GM18861 (cell line): Measurements from ENCODE around the gene ATG4C.
"Not testable (repeated sequence)": the region's sequence is repeated elsewhere in the genome, so short reads cannot be mapped to it uniquely, and the experiment has no call there.

Experiments used
- ATAC-seq: cut with Tn5 transposase; IDR thresholded peaks from one replicate; pipeline ENCODE4 v1.9.1; 2021; ENCODE audit not compliant: unreplicated experiment

The ATG4C gene

DNA sequence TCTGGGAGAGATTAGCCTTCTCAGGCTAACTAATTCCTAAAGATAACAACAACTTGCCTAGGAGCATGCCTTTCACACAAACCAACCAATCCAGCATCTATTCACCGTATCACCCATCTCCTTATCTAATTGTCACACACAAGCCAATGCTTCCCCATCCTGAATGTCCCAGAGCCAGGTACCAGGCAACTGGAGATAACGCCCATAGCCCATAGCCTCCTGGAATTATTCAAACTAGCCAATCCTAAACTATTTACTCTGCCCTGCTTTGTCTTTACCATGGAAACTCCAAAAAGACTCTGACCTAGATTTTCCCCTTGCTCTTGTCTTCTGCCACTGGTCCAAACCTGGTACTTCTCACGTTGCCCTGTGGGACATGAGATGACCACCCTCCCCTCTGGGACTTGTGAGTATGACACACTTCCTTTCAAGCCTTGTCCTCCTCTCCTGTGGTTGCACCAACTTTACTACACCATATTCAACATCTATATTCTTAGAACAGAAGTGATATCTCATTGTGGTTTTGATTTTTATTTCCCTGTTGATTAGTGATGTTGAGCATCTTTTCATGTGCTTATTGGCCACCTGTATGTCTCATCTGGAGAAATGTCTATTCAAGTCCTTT is 8.8 kb upstream of the ATG4C start:
- ATAC-seq = no peak

DNA sequence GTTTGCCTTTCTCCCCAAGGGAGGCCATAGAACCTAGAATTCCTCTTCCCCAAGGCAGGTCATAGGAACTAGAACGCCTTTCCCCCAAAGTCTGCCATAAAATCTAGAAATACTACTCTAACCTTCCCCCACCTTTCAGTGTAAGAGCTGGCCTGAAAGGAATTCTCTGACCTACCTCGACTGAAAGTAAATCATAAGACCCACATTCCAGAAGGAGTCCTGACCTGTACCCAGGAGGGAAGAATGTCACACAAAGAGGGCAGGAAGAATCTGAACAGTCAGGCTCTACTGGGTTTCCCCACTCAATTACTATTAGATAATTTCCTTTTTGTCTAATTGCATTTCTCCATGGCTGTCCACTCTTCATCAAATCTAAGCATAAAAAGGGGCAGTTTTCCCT is 5.7 kb upstream of the ATG4C start:
- no peak for ATAC-seq

DNA sequence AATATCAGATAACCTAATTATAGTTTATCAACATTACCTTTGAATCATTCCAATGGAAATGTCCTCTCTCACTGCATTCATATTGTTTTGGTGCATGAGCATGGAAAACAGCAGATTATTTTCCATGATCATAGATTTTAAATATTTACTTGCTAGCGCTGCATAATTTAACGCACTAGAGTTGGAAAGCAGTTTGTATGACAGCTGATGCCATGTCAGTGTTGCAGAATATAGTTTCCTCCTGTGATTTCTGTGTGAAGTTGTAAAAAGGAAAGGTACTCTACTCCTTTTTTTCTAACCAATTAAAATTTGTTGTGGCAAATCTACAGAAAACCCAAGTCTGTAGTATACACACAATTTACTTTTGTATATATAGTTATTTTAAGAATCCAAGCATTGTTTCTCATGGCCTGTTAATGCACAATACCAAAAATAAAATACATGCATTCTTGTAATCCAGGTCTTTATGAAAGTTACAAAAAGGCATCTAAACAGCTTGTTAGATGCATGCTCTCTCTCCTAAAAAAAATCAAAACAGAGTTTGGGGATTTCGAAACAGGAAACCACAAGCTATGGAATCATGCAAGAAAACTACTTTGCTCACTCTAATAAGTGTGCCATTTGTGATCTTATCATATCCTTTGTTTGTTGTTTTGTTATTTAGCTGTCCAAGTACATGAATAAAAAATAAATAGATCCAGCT is 1.9 kb upstream of the ATG4C start:
- ATAC-seq = no peak

DNA sequence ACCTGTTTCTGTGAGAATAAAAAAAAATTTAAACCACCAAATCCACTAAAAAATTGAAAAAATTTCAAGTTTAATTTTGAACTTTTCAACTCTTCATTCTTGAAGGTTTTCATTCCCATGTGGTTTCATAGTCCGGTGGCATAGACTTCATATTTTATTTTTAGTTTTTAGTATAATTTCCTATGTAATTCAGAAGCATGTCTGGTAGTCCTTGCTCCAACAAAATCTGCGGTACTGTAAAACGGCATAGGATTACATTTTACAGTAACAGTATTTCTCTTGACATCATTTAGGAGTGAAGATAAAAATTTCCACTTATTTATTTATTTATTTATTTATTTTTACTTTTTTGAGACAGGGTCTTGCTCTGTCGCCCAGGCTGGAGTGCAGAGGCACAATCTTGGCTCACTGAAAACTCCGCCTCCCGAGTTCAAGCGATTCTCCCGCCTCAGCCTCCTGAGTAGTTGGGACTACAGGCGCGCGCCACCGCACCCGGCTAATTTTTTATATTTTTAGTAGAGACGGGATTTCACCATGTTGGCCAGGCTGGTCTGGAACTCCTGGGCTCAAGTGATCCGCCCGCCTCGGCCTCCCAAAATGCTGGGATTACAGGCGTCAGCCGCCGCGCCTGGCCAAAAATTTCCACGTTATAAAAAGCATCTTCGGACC is 1.3 kb upstream of the ATG4C start:
- ATAC-seq = not testable (repeated sequence)

DNA sequence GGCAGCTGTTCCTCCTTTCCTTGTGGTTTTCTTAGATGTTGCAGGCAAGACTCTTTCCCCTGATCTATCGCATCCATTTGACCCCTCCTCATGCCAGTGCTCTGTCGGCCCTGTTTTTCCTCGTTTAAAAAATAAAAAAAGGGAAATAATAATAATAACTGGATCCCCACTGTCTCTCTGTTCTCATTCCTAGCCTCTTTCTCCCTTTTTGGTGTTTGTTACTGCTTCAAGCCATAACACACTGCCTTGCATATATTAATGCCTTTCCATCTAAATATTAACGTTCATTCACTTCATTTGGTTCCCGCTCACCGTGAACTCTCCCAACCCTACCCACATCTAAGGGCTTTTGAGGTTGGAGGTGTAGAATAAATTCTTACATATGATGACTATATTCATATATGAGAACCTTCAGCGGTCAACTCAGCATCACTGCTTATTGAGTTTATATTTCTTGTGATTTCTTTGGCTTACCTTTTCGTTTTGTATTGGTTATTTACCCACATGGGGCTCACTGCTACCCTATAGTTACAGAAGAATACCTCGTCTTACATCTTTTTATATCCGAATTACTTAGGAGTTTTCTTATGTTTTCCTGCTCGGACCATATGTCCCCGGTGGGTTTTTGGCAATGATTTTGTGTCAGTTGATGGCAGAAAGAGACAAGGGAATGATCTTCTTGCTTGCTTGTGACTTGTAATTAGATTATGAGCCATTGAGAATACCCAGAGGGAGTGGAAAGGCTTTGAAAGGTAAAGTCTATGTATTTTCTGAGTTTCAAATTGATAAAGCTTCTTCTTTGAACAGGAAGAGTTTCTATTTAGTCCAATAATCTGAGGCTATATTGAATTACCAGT is 805 bp downstream of the ATG4C start:
- no peak for ATAC-seq

DNA sequence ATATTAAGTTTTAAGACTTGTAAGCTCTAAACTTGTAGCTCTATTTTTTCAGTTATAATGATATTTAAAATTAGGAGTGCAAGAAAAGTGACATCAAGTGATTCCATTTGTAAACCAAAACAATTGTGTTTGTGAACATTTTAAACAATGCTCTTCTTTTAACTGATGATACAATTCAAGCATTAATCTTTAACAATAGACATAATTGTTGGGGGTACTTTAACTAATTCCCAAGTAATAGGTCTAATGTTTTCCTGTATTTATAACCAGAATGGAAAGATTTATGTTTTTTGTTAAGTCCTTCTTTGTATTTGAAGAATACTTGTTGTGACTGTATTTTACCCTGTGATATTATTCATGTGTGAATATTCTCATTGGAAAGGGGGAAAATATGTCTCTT is 6.8 kb downstream of the ATG4C start:
- ATAC-seq = no peak

DNA sequence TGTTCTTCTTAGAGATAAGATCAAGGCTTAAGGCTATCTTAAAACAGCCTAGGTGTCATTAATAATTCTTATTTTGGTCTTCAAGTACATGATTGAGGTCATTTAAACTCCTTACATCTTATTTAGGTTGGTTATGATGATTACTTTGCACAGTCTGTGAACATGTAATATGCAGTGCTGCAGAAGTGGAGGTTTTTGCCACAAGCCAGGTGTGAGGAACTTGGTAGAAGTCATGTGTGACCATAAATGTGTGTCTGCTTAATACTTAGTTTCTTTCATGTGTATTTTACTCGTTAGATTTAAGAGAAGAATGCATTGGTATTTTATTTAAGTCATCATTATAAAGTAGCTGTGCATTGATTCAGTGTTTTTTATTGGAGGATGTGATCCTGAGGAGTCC is 10.1 kb downstream of the ATG4C start:
- ATAC-seq = peak; percentile 59

DNA sequence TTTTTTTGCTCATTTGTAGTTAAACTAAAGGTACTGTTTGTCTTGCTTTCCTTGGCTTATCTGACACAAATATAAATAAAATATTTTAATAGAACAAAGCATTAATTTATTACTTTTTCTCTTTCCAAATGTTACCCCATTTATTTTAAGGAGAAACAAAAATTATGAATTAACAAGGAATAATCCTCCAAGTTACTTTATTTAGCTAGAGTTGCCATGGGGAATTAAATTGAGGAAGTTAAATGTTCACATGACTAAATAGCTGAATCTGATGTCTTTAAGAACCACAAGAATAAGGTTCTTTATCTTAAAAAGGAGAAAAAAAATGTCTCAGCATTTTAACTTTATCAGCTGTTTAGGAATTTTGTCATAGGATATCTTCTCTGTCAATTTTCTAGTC is 12.3 kb downstream of the ATG4C start:
- no peak for ATAC-seq

DNA sequence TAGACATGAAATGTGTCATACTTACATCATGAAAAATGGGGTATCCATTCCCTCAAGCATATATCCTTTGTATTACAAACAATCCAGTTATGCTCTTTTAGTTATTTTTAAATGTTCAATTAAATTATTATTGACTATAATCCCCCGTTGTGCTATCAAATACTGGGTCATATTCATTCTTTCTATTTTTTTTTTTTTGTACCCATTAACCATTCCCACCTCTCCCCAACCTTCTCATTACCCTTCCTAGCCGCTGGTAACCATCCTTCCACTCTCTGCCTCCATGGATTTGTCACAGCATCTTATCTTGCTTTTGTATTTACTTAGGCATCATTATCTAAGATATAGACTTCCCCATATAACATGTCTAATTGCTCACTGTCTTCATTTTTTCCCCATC is 15.8 kb downstream of the ATG4C start:
- ATAC-seq = no peak

DNA sequence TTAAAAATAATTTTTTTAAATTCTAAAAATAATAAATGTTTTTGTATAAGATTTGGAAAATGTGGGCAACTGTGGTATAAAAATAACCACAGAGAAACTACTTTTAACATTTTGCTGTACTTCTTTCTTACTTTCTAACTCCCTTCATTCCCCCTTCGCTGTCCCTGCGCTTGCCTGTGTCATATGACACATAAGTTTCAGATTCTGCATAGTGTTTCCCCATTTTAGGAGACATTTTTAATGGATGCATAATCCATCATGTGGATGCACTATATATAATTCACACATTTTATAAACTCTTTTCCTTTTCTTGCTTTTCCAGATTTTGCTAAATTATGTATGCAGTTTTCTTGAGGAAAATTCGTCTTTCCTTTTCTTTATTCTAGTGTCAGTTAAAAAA is 16.3 kb downstream of the ATG4C start:
- ATAC-seq = peak; percentile 26

DNA sequence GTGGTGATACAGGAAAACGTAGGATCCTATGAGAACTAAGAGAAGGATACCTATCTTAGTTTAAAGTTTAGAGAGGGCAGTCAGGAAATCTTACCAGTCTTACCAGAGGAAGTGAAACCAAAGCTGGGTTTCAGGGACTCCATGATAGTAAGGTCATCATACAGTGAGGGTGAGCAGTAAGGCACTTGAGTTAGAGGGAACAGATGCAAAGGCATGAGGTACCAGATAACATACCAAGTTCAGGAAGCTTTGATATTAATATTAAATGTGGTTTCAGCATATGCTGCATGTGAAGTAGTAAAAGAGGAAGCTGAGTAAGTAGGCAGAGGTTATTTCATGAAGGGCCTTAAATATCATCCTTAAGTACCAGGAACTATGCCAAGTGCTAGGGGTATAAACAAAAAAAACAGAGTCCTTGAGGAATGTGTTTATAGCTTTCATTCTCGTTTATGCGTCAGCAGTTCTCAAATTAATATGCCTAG is 16.9 kb downstream of the ATG4C start:
- ATAC-seq = peak; percentile 99

DNA sequence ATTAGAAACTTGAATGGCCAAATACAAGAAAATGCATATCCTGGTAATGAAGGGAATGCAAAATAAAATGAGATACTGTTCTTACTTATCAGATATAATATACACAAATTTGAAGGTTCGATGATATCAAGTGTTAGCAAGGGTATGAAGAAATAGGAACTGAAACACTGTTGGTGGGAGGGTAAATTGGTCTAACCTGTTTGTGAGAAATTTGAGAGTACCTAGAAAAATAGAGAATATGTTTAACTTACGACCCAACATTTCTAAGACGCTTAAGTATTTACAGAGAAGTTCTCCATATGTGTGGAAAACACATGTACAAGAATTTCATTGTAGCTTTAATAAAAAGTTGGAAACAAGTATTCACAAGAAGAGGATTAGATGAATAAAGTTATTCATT is 25.9 kb downstream of the ATG4C start:
- ATAC-seq = peak; percentile 42

DNA sequence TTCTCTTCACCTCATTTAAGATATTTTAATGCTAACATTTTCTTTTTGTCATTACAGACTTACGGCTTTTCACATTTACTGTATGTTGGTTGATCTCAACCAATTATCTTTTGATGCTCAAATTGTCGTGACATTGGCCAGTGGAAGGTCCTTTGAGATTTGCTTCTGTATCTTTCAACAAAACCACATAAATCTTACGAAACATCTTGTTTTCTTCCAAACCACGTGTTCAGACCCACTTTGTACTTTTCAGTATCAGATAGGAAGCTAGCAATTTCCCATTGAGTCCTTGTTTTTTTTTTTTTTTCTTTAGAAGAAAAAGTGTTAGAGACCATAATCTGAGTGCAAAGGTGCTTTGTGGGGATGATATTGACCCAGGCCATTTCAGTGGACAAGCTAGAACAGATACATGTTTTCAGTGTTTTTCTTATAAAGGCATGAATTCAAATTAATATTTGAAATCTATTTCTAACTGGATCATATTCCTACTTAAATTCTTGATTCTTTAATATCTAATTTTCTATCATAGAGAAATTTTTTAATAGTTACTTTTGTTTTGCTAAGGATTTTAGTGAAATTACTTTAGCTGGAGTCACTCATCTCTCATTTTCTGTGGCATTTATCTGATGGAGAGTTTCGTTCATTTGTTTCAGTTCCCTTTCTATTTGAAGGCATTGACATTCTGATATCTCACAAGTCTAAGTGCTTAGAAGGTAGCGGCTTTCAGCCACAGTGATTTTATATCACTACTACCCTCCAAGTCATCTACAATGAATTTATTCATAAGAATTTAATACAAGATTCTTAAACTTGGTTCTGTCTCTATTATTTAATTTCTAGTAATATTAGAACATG is 26.7 kb downstream of the ATG4C start:
- ATAC-seq = peak; percentile 89

DNA sequence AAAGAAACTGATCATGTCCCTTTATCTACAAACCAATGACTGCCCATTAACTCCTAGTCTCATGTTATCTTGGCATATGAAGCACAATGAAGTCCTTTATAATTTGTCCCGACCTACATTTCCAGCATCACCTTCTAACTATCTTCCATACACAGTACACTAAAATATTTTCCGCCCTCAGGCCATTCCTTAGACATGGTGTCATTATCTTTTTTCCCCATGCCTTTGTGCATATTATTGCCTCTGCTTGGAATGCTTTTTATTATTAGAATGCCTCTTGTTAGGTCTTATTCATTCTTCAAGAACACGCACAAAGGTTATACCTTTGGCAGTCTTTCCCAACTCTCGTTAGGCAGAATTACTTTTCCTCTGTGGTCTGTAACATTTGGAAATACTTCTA is 39.6 kb downstream of the ATG4C start:
- ATAC-seq = no peak

DNA sequence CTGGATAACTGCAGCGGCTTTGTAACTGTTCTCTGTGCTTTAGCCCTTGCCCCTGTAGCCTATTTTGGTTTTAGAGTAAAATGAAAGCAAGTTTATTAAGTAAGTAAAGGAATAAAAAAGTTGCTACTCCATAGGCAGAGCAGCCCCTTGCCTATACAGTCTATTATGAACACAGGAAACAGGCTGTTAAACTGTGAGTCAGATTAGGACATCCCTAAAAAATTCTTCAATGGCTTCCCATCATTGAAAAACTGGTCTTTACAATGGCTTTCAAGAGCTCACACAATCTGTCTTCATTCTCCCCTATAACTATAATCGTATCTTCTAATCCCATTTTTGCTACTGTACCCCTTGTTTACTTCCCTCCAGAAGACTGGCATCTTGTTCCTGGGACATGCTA is 43.0 kb downstream of the ATG4C start:
- no peak for ATAC-seq

DNA sequence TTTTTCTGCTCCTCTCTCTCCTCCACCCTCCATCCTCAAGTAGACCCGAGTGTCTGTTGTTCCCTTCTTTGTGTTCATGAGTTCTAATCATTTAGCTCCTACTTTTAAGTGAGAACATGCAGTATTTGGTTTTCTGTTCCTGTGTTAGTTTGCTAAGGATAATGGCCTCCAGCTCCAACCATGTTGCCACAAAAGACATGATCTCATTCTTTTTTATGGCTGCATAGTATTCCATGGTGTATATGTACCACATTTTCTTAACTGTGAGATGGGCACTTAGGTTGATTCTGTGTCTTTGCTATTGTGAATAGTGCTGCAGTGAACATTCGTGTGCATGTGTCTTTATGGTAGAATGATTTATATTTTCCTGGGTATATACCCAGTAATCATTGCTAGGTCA is 43.9 kb downstream of the ATG4C start:
- not testable (repeated sequence) for ATAC-seq

DNA sequence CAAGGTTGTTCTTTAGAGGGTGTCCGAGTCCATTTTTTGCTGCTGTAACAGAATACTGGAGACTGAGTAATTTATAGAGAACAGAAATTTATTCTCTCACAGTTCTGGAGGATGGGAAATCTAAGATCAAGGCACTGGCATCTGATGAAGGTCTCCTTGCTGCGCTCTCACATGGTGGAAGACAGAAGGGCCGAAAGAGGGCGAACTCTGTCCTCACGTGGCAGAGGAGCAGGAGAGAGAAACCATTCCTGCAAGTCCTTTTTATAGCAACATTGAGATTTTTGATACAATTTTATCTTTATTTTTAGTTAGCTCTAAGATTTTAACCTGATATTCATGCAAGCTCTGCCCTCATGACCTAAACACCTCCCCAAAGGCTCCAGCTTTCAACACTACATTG is 48.3 kb downstream of the ATG4C start:
- ATAC-seq = no peak

DNA sequence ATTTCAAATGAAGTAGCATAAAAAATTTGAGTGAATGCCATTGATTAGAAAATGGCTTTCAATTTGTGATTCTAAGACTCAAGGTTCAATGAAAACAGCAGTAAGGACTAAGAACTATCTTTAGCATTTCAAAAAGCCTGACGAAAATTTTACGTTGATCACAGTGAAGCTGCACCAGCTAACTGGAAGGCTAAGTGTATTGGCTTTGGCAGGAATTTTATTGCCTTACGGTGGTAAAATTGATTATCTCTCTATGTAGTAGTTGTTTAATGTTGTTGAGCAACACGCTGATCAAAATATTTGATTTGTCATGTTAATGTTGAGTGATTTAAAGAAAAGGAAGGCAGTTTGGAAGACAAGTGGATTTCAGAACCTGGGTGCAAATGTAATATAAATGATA is 49.6 kb downstream of the ATG4C start:
- no peak for ATAC-seq

DNA sequence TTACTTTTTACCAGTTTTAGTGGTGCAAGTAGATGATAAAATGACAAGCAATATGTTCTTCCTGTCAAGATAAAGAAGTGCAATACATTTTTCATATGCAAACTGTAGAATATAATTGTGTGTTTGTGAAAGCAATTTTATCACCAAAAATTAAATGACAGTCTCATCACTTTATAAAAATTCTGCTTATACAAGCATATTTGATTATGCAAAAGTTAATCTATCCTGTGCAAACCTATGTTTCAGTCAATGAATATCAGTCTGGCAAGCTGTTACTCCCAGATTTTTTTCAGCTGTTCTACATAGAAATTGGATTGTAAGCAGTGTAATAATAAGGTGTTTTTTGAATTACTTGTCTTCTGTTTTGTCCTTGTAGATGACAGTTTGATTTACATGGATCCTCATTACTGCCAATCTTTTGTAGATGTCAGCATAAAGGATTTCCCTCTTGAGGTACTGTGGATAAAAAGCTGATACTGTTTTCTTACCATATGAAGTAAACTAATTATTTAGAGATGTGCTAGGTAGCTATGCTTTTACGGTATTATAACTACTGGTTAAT is 50.5 kb downstream of the ATG4C start:
- no peak for ATAC-seq

DNA sequence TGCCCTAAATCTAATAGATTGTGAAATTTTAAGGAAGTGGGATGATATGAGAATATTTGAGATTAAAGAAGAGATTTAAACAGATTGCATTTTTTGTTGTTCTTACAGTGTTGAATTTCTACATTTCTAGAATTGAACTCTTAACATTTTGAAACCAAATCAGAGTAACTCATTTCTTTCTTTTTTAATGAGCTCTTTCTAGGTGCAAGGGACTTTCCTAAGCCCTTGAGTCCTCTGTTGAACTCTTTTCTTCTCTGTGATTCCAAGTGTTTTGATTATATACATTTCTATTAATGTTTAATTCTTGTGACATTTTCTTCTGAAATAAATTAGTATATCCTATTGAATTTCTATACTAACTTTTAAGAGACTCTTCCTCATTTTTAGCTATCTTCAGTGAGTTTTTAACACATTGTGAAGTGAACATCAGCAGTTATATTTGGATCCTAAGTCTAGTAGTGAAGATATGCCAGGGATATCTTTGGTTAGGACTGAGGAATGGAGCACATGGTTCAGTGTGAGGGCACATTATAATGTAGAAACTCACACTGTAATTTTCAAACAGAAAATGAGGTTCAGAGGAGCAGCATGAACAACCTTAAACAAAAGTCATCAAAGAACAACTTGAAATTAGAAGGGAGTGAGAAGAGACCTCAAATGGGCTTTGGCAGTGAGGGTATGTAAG is 53.1 kb downstream of the ATG4C start:
- no peak for ATAC-seq
